Breast epithelium (tissue), 4 donors: Measurements from ENCODE around the gene ABHD5. TPM values are rescaled to one million over a fixed set of nuclear protein-coding genes. Genes with fewer than 3 reads are reported as not detected.

Source experiments
- DNase-seq, 2 donors: peaks; one replicate each; pipeline ENCODE4 v3.0.0-alpha.2; 2019; ENCODE audit warnings: low spot score in 2 of 2
- H3K27ac ChIP-seq, 2 donors: fragments of 200-600 bp; sonication (generic) in 1 of 2; one replicate each; pipeline ENCODE4 v1.5.1; 2016 to 2019; ENCODE audit warnings: mild to moderate bottlenecking in 1 of 2
- H3K27me3 ChIP-seq, 2 donors: fragments of 200-600 bp; sonication (generic) in 1 of 2; one replicate each; pipeline versions ENCODE4 v1.5.1 to v1.6.0; 2017 to 2019; ENCODE audit warnings: control low read depth in 1 of 2, mild to moderate bottlenecking in 1 of 2
- H3K36me3 ChIP-seq: fragments of 200-600 bp; one replicate; pipeline ENCODE4 v1.5.1; 2019
- H3K4me1 ChIP-seq, 2 donors: fragments of 200-600 bp; sonication (generic); one replicate each; pipeline ENCODE4 v1.5.1; 2016 to 2019; ENCODE audit warnings: control low read depth in 1 of 2
- H3K4me3 ChIP-seq, 3 donors: fragments of 200-600 bp; sonication (generic); 1 replicate in 2 of 3; 2 replicates in 1 of 3; pipeline ENCODE4 v1.5.1; 2016 to 2019; ENCODE audit warnings: mild to moderate bottlenecking in 3 of 3, moderate library complexity in 2 of 3
- H3K9me3 ChIP-seq, 2 donors: fragments of 200-600 bp; sonication (generic) in 1 of 2; one replicate each; pipeline ENCODE4 v1.5.1; 2016 to 2019; ENCODE audit warnings: control low read depth in 1 of 2
- CTCF ChIP-seq, 3 donors: fragments of 450-650 bp; IDR thresholded peaks; one replicate each; pipeline ENCODE4 v1.5.1; 2016 to 2017; ENCODE audit warnings: antibody characterized with exemption in 3 of 3, mild to moderate bottlenecking in 3 of 3, moderate library complexity in 3 of 3
- POLR2A ChIP-seq: fragments of 450-650 bp; IDR thresholded peaks from one replicate; pipeline ENCODE4 v1.6.1; 2016; ENCODE audit warnings: antibody characterized with exemption, mild to moderate bottlenecking, moderate library complexity
- POLR2AphosphoS5 ChIP-seq, 3 donors: sonication (generic); formaldehyde crosslinking; IDR thresholded peaks; one replicate each; pipeline ENCODE4 v1.6.1; 2017; ENCODE audit warnings: antibody characterized with exemption in 3 of 3
- intact Hi-C: fragments of 100-400 bp; cut with DNase I; formaldehyde crosslinking; loops from one replicate; pipeline ENCODE4 v1.15.1; 2023; ENCODE audit warnings: low total_unique reads
- total RNA-seq, 3 donors: library from RNA; depleted of rRNA; stranded (reverse); fragments of >200 nt; gene quantifications; one replicate each; pipeline ENCODE4 v1.1.0, GENCODE V29; 2016

The ABHD5 gene
- total RNA-seq, 3 donors from 2014 or later: 40.0 to 99.9 (median 47.9) TPM

- intact Hi-C loops: no loop called here
- Histone ChIP-seq H3K4me1 (no peaks in the 10 kb centered on the region), H3K27me3 (no peaks in the 10 kb centered on the region), H3K36me3 (no peaks in the 10 kb centered on the region), H3K9me3 (no peaks in the 10 kb centered on the region), H3K27ac (no peak overlapping the region), H3K4me3 (no peak overlapping the region)
- TF ChIP-seq POLR2A: no peak
- no peak for TF ChIP-seq CTCF (IDR thresholded peaks at IDR 0.05)
- TF ChIP-seq POLR2AphosphoS5 (IDR thresholded peaks at IDR 0.05): no peak
- no peak for DNase-seq
Observed at GRCh38 chr3:43762451-43762850, 71.7 kb downstream of the ABHD5 start.

DNA sequence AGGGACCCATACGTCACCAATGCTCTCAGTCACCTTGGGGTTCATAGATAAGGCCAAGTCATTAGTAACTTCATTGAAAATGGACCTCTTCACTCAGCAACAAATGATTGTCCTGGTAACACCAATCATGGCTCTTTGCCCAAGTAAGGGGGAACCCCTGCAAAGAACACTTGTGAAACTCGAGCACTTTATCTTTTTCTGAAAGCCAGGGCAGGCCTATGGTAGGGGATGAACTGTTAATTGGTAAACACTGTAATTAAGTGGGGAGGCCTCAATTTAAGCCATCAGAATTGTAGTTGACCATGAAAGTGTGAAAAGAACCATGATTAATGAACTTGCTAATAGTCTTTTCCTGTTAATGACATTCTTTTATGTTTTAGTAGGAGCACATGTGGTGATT lies 73.3 kb downstream of the ABHD5 start:
- Histone ChIP-seq H3K4me1 (no peaks in the 10 kb centered on the region), H3K27me3 (no peaks in the 10 kb centered on the region), H3K4me3 (no peak overlapping the region), H3K9me3 (no peaks in the 10 kb centered on the region), H3K36me3 (no peaks in the 10 kb centered on the region), H3K27ac (no peak overlapping the region)
- intact Hi-C loops: no loop called here
- TF ChIP-seq POLR2A (no peak), POLR2AphosphoS5 (IDR thresholded peaks at IDR 0.05) (no peak), CTCF (IDR thresholded peaks at IDR 0.05) (no peak)
- no peak for DNase-seq

DNA sequence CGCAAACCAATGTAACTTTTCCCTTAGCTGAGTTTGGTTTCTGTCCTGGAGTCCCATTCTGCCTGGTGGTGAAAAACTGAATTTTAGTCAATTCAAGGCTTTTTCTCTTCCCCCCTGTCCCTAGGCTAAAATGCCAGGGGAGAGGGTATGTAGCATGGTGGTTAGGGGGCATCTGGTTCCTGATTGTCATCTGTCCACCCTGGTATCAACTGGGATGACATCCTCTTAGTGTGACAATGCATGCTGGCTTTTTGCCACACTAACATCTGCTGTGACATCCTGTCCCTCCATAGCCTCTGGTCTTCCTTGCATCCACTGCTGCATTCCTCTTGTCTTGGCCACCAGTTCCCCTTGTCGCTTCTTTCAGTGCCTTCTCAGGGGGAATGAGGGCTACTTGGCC lies 73.7 kb downstream of the ABHD5 start:
- TF ChIP-seq POLR2AphosphoS5 (IDR thresholded peaks at IDR 0.05): no peak
- TF ChIP-seq POLR2A: no peak
- no peak for TF ChIP-seq CTCF (IDR thresholded peaks at IDR 0.05)
- Histone ChIP-seq H3K4me1 (no peaks in the 10 kb centered on the region), H3K27me3 (no peaks in the 10 kb centered on the region), H3K27ac (no peak overlapping the region), H3K9me3 (no peaks in the 10 kb centered on the region), H3K36me3 (no peaks in the 10 kb centered on the region), H3K4me3 (no peak overlapping the region)
- DNase-seq: no peak
- intact Hi-C loops: no loop called here

- intact Hi-C loops: no loop called here
- Histone ChIP-seq H3K9me3 (no peaks in the 10 kb centered on the region), H3K4me1 (peaks cover 0 to 3% of the 10 kb centered on the region in 2 donors), H3K4me3 (no peak overlapping the region), H3K36me3 (no peaks in the 10 kb centered on the region), H3K27ac (no peak overlapping the region), H3K27me3 (no peaks in the 10 kb centered on the region)
- TF ChIP-seq POLR2A (no peak), CTCF (IDR thresholded peaks at IDR 0.05) (no peak), POLR2AphosphoS5 (IDR thresholded peaks at IDR 0.05) (no peak)
- no peak for DNase-seq
Observed at GRCh38 chr3:43765521-43765971, 74.8 kb downstream of the ABHD5 start.

DNA sequence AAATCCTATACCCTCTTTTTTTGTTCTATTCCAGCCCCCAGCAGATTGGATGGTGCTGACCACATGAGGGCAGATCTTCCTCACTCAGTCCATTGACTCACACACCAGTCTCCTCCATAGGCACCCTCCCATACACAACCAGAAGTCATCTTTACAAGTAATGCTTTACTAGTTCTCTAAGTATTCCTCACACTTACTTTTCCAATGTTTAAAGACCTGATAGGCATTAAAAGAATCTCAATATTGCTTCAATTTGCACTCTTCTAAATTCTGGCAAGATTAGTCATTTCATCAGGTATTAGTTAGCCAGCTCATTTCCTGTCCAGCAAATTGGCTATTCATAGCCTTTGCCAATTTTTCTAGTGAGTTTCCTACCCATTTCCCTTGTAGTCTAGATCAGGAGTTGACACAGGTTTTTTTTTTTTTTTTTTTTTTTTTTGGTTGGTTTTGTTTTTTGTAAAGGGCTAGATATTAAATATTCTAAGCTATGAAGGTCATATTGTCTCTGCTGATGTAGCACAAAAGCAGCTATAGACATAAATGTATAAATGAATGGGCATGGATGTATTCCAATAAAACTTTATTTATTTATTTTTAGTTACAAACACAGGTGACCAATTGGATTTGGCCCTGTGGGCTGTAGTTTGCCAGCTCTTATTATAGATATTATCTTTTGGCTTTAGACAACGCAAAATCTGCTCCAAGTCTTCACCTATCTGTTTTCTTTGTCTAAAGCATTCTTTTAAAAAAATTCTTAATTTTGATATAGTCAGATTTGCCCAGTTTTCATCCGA lies 76.1 kb downstream of the ABHD5 start:
- no peak for DNase-seq
- intact Hi-C loops: no loop called here
- H3K9me3 ChIP-seq: no peaks in the 10 kb centered on the region
- H3K4me1 ChIP-seq: peaks cover 0 to 3% of the 10 kb centered on the region in 2 donors
- no peaks in the 10 kb centered on the region for H3K36me3 ChIP-seq
- H3K27ac ChIP-seq: no peak overlapping the region
- no peak for TF ChIP-seq CTCF (IDR thresholded peaks at IDR 0.05)
- H3K27me3 ChIP-seq: no peaks in the 10 kb centered on the region
- no peak overlapping the region for H3K4me3 ChIP-seq
